CMK (cell line): ENCODE measurements around the gene SLC8A1.

Experiments used
- DNase-seq: peaks from one replicate; pipeline ENCODE4 v3.0.0-alpha.2; 2010; ENCODE audit warnings: low read depth

The SLC8A1 gene

DNA sequence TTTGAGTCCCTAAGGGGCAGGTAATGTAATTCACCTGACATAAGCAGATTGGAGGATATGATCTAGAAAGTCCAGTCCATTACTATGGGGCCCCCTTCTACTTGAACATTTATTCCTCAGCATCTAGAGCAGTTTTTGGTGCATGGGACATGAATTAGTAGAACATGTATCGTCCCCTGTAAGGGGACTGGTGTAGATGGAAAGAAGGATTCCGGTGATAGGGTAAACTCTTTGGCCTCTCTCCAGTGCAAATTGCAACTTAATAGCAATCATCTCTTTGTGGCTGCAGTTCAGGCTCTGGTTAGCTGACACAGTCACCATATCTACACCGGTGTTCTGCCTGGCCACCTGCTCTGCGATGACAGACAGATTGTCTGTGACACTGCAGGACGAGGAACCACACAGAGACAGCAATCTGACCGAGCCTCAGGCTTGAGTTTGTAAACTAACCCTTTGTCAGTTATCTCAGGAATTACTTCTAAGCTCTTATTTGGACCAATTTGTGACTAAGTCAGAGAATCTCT, 6.4 kb upstream of the SLC8A1 start:
- DNase-seq: no peak

DNA sequence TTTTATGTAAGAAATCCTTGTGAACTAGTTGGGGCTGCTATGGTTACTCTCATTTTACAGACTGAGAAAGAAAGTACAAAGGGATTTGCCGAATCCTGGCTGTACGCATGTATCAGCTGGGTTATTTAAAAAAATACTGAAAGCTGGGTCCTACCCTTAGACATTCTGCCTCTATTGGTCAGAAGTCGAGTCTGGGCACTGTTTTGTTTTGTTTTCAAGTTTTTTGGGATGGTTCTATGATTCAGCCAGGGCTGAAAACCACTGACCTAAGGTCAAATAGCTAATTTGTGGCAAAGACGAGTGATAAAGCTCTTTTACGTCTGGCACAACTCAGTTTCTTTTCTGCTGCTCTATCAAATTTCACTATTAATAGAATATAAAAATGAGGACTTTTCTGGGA, 5.9 kb upstream of the SLC8A1 start:
- DNase-seq: no peak

DNA sequence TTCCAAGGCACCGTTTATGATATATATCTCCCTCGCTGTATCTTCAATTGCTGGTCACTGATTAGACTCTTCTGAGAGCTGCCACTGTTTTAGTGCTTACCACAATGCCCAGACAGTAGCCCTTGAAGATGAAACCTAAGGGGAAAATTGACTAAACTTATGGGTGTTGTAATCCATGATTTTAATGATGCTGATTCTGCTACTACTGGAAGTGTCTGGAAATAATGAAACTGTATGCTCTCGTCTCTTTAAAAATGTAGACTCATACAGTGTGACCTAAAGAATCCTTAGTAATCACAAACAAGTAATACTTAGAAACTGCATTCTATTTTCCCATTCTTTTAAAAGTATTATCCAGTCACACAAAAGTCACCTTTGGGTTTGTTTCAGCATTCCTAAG, 5.5 kb upstream of the SLC8A1 start:
- no peak for DNase-seq

DNA sequence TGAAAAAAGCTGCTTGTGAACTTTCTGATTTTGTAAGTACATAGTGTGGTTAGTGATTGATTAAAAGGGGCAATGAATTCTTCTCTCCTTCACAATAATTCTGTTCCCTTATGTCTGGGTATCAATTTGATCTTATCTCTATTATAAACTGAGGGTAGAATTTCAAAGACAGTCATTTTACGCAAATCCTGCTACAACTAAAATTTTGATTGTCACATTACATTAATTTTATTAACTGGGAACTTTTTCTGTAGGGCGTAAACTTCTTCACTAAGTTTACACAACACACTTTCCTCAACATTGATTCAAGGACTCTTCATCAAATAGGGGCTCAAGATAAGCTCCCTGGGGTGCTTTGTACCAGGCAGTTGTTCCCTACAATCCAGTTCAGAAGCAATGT, 5.0 kb upstream of the SLC8A1 start:
- no peak for DNase-seq

DNA sequence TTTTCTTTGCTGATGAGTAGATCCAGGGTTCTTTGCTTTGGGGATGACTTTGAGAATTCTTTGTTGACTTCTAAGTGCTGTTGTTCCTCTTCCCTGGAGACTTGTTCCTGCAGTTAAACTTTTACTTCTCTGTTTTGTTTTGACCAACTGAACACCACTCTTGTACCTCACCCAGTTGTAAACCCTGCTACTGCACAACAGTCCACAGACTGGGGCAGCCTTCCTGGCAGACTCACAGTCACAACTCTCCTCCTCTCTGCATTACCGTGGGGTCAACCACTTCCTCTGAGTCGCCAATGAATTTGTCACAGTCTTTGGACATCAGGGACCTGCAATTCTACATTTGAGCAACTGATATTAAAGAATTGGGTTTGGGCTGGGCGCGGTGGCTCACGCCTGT, 3.8 kb upstream of the SLC8A1 start:
- no peak for DNase-seq

DNA sequence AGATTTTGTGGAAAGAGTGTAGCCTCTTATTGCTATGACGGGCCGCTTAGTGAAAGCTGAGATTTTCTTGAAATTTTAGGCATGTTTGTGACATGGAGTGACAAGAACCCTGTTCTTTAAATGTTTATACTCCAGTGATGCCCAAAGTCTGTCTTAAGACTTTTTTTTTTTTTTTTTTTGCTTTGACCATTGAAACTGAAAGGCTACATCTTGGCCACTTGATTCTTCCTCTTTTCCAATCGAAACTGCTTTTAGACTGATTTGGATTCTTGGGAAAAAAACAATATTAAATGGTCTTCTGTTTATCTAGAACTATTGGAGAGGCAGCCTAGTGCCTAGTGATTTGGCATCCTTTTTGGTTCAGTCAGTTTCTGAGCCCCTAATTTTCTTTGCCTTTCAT, 2.4 kb upstream of the SLC8A1 start:
- DNase-seq: no peak

DNA sequence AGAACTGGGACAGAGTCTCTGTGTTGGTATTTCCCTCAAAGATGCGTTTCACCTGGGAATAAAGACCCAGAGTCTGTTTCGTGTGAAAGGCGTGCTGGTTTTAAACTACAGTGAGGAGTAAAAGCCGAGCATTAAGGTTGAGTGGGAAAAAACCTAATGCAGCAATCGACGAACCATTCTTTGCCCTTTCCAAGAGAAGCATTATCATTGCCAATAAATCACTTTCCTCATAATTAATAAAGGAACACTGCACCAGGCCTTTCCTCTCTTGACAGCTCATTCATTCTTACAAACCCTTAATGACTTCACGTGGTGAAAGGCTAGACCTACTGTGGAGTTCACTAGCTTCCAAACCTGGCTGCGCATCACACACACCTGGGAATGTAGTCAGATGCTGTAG, 896 bp upstream of the SLC8A1 start:
- DNase-seq: no peak

DNA sequence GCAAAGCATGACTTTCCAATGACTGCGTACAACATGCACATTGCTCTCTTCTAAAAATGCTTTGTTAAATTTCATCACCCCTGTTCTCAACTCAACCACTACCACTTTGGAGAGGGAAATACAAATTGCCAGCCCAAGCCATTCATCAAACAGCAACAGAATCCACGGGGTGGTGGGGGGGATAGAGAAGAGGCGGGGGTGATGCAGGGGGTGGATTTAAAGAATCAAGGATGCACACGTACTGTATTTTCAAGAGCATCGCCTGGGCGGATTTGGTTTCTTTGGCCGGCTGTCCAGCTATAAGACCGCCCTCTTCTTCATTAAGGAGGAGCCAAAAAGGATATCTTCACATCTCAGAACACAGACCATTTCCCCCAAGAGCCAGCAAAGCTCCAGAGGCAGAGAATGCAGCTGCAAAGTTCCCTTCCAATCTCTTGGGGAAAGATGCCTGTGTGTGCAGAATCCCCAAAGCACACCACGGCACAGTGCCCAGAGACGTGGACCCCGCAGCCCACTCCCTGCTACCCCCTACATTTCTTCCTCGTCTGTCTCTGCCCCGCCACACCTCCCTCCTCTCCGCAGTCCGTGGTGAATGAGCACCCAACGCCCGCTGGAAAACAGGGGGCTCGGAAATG, 977 bp downstream of the SLC8A1 start:
- DNase-seq: no peak

DNA sequence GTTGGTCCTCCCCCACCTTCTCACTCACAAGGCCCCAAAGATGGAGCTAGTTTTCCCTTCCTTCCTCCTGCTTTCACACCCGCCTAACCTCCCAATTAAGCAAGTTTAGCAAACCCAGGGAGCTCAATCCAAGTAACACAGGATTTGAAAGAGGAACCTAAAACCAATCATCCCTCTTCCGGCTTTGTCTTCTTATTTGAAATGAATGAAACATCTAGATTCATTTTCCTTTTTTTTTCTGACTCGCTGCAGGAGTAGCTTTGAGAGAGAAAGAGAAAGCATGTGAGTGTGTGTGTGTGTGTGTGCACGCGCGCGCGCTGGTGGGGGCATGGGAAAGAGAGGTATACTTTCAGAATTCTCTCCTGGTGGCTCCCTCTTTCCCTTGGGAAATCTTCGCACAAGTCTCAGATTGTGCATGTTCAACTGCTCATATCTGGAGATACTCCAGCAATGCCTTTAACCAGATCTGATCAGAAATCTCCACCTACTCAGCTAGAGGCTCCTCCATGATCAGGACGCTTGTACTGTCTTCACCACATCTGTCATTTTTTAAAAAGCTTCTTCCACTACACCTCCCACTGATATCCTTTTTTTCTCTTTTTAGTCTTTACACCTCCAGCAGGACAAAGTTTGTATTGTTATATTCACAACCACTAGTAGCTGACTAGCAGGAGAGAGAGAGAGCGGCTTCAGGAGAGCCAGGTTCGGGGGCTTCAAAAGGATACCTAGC, 1.7 kb downstream of the SLC8A1 start:
- DNase-seq: no peak

DNA sequence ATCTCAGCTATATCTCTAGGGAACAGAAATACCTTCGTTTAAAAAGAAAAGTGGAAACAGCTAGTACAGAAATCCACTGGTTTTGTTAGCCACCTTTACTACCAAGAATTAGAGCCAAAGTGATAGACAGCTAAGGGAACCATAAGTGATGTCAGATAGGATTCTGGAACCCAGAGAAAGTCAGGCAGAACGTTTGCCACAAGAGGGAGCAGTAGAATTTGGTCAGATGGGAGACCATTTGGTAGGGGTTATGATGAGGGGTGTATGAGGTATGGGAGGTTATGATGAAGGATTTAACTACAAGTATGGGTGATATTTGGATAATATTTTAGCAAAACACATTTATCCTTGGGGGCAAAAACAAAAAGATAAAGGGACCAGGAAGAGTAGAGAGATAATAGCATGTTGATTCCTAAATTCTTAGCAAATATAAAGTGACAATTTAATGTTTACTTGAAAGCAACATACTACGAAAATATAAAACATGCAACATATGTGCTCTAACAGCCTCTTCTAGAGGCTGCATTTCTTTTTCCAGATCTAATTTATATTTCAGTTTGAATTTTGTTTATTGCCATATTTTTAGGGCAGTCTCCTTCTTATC, 3.3 kb downstream of the SLC8A1 start:
- no peak for DNase-seq

DNA sequence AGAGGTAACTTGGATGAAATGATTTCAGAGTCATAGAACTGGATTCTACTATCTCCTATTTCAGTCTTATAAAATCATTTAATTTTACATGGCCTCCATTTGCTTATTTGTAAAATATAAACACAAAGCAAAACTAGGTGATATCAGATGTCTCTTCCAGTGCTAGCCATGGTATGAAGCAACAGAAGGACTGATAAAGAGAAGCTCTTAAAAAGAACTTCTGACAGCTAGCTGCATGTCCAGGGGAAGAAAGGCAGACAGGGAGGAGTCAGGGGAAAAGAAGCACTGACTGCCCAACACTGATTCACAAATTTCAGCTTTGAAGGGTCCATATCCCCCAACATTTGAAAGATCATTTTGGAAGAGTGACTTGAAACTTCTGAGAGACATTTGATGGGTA, 6.4 kb downstream of the SLC8A1 start:
- no peak for DNase-seq

DNA sequence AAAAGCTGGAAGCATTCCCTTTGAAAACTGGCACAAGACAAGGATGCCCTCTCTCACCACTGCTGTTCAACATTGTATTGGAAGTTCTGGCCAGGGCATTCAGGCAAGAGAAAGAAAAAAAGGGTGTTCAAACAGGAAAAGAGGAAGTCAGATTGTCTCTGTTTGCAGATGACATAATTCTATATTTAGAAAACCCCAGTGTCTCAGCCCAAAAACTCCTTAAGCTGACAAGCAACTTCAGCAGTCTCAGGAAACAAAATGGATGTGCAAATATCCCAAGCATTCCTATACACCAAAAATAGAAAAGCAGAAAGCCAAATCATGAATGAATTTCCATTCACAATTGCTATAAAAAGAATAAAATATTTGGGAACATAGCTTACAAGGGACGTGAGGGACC, 11.1 kb downstream of the SLC8A1 start:
- DNase-seq: no peak

DNA sequence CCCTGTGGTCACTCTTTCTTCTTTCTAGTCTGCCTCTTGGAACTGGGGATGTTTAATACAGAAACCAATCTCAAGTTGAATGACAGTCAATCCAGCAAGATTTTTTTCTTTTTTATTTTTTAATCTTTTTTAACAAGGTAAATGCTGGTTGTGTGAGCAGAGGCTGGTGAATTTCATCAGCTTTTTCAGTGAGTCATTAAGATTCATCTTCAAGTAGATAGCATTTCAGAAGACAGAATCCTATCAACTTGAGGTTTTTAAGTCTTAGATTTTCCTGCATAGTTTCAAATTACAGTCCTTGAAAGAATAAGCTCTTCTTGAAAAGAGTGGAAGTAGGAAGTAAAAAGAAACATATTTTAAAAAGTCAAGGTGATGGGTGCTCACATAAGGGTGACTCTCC, 12.4 kb downstream of the SLC8A1 start:
- no peak for DNase-seq

DNA sequence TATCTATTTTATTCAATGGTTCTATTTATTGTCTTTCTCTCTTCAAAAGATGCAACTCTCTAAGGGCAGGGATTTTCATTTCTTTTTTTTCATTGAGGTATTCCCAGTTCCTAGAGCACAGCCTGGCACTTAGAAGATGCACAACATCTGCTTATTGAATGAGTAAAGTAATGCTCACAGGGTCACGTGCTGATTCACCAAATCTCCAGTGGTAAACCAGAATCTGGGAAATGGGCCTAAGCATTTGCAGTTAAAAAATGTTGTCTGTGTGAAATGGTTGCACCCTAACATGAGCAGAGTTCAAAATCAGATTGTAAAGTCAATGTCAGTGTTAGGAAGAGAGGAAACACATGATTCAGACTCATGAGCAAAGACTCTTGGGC, 15.8 kb downstream of the SLC8A1 start:
- DNase-seq: no peak

DNA sequence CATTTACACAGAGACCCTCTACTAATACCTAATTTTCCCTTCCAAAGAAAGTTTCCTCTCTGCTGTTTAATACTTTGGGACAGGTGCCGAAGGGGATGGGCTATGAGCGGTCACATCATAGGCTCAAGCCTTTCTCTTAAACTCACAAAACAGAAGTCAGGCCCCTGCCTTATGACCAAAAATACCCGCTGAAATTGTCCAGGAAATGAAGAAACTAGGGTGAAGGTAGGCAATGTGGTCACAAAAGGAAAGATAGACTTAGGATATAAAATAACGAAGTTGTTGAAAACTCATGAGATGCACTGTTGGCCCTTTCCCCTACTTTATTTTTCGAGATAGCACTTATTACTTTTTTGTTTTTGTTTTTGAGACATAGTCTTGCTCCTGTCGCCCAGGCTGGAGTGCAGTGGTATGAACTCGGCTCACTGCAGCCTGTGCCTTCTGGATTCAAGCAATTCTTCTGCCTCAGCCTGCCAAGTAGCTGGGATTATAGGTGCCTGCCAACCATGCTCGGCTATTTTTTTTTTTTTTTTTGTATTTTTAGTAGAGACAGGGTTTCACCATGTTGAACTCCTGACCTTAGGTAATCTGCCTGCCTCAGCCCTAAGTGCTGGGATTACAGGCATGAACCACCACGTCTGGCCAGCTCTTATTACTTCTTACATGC, 16.3 kb downstream of the SLC8A1 start:
- DNase-seq: no peak

DNA sequence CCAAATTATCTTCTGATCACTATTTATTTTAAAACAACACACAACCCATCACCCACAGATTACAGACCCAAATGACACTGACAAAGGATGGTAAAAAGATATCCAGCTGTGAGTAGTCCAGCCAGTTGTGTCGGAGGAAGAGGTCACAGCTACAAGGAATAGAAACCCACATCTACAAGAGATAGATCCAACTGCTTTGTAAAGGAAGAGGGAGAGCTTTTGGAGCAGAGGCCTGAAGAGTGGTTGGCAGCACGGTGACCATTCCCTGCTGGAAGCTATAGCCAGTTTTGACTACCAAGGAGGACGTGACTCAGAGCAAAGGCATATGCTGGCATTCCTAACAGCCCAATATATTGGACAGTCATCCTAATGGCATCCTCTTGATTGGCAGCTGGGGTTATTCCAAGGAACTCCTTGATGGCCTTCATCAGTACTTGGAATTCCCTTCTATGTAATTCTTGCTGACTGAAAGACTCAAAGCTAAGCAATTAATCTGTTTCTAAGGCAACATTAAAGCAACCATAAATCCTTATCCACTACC, 17.1 kb downstream of the SLC8A1 start:
- no peak for DNase-seq

DNA sequence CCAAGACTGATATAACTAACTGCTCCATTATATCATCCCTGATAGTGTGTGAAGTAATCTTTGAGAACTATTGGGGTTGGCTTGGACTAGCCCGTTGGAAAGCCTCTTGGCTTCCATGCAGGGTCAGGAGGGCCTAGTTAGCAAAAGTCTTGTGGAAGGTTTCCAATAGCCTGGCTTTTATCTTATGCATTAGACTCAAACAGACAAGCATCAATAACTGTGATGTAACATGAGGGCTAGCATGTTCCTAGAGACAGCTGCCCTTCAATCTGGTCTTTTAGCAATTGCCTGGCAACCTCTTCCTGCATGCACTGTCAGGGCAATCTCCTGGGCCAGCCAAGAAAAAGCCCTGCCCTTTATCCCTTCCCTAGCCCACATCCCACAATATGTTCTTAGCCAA, 18.2 kb downstream of the SLC8A1 start:
- DNase-seq: no peak

DNA sequence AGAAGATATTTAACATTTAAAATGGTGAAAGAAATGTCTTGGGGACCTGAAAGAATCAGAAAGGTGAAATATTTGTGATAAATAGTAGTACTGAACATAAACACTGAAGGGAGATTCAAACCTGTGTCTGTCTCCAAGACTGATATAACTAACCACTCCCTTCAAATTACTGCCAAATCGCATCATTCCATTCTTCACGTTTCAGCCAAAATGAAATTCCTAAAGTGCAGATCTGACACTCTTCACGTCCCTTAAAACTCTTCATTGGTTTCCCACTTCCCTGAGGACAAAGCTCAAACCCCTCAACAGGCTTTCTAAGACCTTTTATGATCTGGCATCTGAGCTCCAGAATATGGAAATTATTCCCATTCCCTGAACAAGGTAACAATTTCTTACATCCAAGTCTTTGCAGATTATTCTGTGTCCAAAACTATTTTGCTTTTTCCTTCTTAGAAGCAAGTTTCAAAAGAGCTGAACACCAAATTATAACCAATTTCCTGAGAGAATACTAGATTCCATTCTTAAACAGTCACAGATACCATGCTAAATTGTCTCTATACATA, 18.9 kb downstream of the SLC8A1 start:
- no peak for DNase-seq

DNA sequence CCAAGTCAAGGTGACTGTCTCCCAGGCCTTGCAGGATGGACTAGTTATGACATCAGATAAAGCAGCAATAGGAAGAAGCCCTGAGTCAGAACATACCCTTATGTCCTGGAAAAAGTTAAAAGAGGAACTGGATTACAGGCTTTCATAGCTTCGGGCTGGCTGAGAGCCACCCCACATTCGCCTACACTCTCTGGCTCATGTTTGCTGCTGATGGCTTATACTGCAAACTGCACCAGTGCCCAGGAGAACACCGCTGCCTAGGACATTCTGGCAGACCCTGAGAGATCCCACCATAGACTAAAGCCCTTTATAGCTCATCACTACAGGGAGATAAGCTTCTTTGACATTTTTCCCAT, 20.3 kb downstream of the SLC8A1 start:
- no peak for DNase-seq

DNA sequence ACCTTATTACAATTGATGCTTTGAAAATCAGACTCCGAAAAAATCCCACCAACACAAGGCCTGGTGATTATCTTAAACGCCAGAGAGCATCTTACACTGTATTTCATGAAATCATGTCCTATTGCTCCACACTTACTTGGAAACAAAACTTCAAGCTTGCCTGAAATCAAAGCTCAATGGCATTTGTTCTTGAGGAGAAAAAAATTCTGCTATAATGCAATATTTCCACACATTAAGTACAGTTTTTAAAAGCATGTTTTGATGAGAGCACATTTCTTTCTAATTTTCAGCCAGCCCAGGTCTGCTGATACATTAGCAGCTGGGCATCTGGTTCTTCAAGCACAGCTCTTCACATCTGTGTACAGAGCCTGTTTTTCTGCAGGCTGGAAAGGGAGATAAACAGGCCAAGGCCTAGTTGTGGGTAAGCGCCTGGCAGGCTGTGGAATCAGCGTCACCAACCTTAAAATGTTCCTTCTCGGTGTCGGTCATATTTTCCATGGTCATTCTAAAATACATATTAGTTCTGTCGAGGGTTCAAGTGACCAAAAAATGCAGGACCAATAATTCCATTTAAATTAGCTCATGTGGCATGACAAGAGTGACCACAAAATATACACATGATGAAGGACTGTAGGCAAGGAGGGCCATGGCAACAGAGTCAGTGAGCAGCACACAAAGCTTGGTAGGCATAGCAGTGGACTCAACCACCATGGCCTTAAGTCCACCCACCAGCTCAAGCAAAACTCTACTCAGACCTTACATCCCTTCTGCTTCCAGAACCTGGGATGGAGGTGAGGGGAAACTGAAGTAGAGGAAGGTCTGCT, 20.9 kb downstream of the SLC8A1 start:
- DNase-seq: no peak

DNA sequence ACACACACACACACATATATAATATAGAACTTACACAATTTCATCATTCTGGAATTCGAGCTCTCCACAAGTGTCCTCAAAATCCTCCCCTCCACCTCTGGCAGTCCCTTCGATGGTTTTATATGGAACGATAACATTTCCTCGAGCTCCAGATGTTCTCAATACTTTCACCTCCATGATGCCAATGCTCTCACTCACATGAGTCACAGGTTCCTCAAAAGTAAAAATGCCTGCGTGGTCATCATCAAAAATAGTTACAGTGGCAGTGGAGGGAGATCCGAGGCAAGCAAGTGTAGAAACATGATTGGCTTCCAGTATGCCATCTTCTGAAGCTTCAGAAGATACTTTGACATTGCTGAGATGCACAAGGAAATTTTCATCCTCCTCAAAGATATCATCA, 23.5 kb downstream of the SLC8A1 start:
- DNase-seq: no peak
